ENCODE measurements around the gene ATXN7L3.

DNA sequence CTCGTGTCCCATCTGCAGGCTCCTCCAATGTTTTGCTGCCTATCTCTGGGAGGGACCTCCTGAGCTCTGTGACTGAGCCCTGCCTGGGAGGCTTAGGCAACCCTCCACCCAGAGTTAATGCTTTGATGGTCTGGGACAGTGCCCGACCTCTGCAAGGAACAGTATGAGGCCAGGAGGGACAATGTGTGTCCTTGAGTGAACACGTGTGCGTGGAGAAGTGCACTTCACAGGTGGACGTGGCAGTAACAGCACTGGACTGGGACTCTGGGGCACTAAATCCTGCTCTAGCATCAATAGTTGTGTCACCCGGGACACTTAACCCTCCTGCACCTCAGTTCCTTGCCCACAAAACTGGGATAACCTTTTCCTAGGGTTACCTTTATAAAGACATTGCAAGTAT, 15.2 kb upstream of the ATXN7L3 start:
- TF ChIP-seq RARB (CRISPR knock-in tag; IDR thresholded peaks at IDR 0.05) = no peak
- TF ChIP-seq ARNTL (CRISPR knock-in tag; IDR thresholded peaks at IDR 0.05; ENCODE audit: borderline replicate concordance, low read depth) = no peak
- TF ChIP-seq ZNF70 (CRISPR knock-in tag; IDR thresholded peaks at IDR 0.05) = no peak
- no peak for TF ChIP-seq TOX (CRISPR knock-in tag; IDR thresholded peaks at IDR 0.05; ENCODE audit: borderline replicate concordance)
- TF ChIP-seq PATZ1 (CRISPR knock-in tag; IDR thresholded peaks at IDR 0.05; ENCODE audit: borderline replicate concordance) = no peak
- no peak for TF ChIP-seq TCF4 (CRISPR knock-in tag; IDR thresholded peaks at IDR 0.05; ENCODE audit: borderline replicate concordance)
- no peak for TF ChIP-seq ZFP30 (CRISPR knock-in tag; IDR thresholded peaks at IDR 0.05)
- TF ChIP-seq CSRNP3 (CRISPR knock-in tag; IDR thresholded peaks at IDR 0.05) = no peak
- TF ChIP-seq ZFP3 (CRISPR knock-in tag; IDR thresholded peaks at IDR 0.05) = no peak
- TF ChIP-seq ZNF565 (CRISPR knock-in tag; conservative IDR thresholded peaks at IDR 0.05; ENCODE audit: low read depth) = no peak
